Occipital lobe (tissue), 3 donors: ENCODE data around the gene EIF5. TPM values are rescaled to one million over a fixed set of nuclear protein-coding genes. Genes with fewer than 3 reads are reported as not detected.

Experiments
- DNase-seq: peaks from one replicate; lab custom pipeline; 2025; lab: John Stamatoyannopoulos, UW
- small RNA-seq: library from RNA; depleted of rRNA; stranded (forward); fragments of <200 nt; gene quantifications from one replicate; pipeline ENCODE3, GENCODE V24; 2014
- total RNA-seq: library from RNA; depleted of rRNA; stranded (reverse); fragments of >200 nt; gene quantifications from one replicate; pipeline ENCODE4 v1.2.3, GENCODE V29; 2014

The EIF5 gene
- total RNA-seq, 1 donor from 2014 or later, result 122 TPM

DNA sequence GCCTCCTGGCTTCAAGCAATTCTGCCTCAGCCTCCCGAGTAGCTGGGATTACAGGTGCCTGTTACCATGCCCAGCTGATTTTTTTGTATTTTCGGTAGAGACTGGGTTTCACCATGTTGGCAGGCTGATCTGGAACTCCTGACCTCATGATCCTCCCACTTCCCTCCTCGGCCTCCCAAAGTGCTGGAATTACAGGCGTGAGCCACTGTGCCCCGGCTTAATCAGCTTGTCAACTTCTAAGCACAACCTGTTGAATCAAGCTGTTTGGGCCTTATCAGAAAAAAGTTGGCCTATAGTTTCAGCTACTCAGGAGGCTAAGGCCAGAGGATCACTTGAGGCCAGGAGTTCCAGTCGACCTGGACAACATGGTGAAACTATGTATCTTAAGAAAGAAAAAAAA is 59.0 kb downstream of the EIF5 start:
- no peak for DNase-seq

DNA sequence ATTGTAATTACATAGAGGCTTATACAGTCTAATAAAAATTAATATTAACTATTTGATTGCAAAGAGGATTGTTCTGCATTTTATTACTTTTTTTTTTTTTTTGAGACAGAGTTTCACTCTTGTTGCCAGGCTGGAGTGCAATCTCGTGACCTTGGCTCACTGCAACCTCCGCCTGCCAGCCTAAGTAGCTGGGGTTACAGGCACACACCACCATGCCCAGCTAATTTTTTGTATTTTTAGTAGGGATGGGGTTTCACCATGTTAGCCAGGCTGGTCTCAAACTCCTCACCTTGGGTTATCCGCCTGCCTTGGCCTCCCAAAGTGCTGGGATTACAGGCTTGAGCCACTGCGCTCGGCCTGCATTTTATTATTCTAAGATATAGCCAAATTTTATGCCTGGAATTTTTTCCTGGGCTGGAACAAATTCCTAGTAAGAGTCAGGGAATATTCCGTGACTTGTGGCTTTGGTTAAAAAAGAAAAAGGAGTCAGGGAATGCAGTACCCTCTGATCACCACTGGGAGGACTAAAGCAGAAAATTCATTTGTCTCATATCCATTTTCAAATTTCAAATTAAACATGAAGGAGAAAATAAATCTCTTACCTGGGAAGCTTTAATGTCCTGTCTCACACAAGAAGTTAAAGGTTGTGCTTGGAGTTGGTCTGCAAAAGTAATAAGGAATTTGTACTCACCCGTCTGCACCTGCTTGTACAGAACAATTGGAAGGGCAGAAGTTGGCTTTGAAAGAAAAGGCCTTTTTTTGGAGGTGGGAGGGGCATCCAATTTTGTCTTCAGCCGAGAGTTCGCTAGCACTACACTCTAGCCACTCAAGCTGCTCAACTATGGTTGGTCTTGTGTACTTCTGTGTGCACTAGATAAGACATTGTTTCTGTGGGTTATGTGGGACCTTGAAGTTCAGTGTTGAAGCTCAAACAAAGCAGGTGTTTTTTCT is 59.9 kb downstream of the EIF5 start:
- DNase-seq, result no peak

Small RNA genes lying within 50 kb of the gene (small RNA-seq; reads per million reads assigned to genes)
- 9.6 reads per million, percentile 92 among the genes with 10 or more reads in this experiment for gene SNORA28

Other genes with a start within 250 kb of the EIF5 start
- gene EXOC3L4, start 239.5 kb upstream of the EIF5 start, total RNA-seq, result 1.1 TPM
- gene TNFAIP2, start 210.8 kb upstream of the EIF5 start, total RNA-seq, result 18.2 TPM
- gene MARK3, start 51.2 kb downstream of the EIF5 start, total RNA-seq, result 146 TPM
- 278 TPM for gene CKB, start 188.6 kb downstream of the EIF5 start, total RNA-seq
- gene TRMT61A, start 195.0 kb downstream of the EIF5 start, total RNA-seq, result 5.9 TPM
- 46.6 TPM for gene BAG5, start 228.4 kb downstream of the EIF5 start, total RNA-seq
- gene COA8, start 228.7 kb downstream of the EIF5 start, total RNA-seq, result 27.5 TPM